GM12878 (cell line): ENCODE results near the gene SEMA3B. TPM values are rescaled to one million over a fixed set of nuclear protein-coding genes. Genes with fewer than 3 reads are reported as not detected.
A peak's percentile ranks its signal among the peaks of the same experiment; 100 is the strongest.

Experiments used
- ATAC-seq: fragments of 200-7000 bp; cut with Tn5 transposase; 3 replicates; pipeline ENCODE4 v1.9.1; 2020; ENCODE audit warnings: mild to moderate bottlenecking, moderate library complexity
- BruUV-seq: library from RNA; stranded (reverse); fragments of 400-500 nt; replicated peaks from 2 replicates; lab custom pipeline; 2021; lab: Mats Ljungman, UMichigan
- CTCF ChIA-PET: fragments of 300-600 bp; sonication (Branson Sonifier 250); formaldehyde crosslinking; extraction: SDS; loops from one replicate; lab custom pipeline; 2021; ENCODE audit warnings: inconsistent platforms; lab: Yijun Ruan, JAX
- POLR2A ChIA-PET: fragments of 350-600 bp; formaldehyde crosslinking; extraction: SDS; loops from one replicate; lab custom pipeline; 2021; ENCODE audit warnings: inconsistent platforms; lab: Charles Lee
- RAD21 ChIA-PET: fragments of 300-600 bp; sonication (Branson Sonifier 250); formaldehyde crosslinking; loops from one replicate; lab custom pipeline; 2023; ENCODE audit warnings: antibody characterized with exemption; ENCODE audit not compliant: unreplicated experiment; lab: Charles Lee
- SMC1A ChIA-PET: fragments of 300-600 bp; sonication (Branson Sonifier 250); formaldehyde crosslinking; loops from one replicate; lab custom pipeline; 2023; ENCODE audit not compliant: unreplicated experiment, uncharacterized antibody; lab: Charles Lee
- DNase-seq: peaks from one replicate; pipeline ENCODE4 v3.0.0-alpha.2; 2011; ENCODE audit warnings: low read depth, low spot score
- FAIRE-seq: peaks from 3 replicates; lab custom pipeline; 2011; peaks lifted over from hg19 to GRCh38; lab: Jason Lieb, UNC
- H2AFZ ChIP-seq: 2 replicates; pipeline ENCODE4 v1.6.0; 2011; ENCODE audit warnings: low read depth, low read length, control low read depth; ENCODE audit not compliant: control insufficient read depth
- H3K27ac ChIP-seq: 2 replicates; pipeline ENCODE4 v1.5.1; 2011; ENCODE audit warnings: control low read depth; ENCODE audit not compliant: control insufficient read depth, insufficient read depth
- H3K27me3 ChIP-seq, 2 experiments: replicated peaks in 1 of 2; 2 replicates each; pipeline versions ENCODE4 v1.6.0 to v1.6.1; 2011; ENCODE audit warnings: low read length in 1 of 2; ENCODE audit not compliant: control insufficient read depth in 2 of 2, insufficient read depth in 2 of 2
- H3K36me3 ChIP-seq, 2 experiments: 2 replicates each; pipeline ENCODE4 v1.5.1; 2011; ENCODE audit warnings: low read length in 1 of 2; ENCODE audit not compliant: control insufficient read depth in 2 of 2, insufficient read depth in 2 of 2
- H3K4me1 ChIP-seq: 2 replicates; pipeline ENCODE4 v1.6.1; 2011; ENCODE audit warnings: mild to moderate bottlenecking, low read length, moderate library complexity, mixed read lengths; ENCODE audit not compliant: control insufficient read depth, insufficient read depth
- H3K4me2 ChIP-seq: 2 replicates; pipeline ENCODE4 v1.6.0; 2011; ENCODE audit warnings: control low read depth; ENCODE audit not compliant: control insufficient read depth, insufficient read depth
- H3K4me3 ChIP-seq: fragments of 200-600 bp; sonication (generic); 2 replicates; pipeline ENCODE4 v1.5.1; 2016
- H3K79me2 ChIP-seq: 2 replicates; pipeline ENCODE4 v1.6.0; 2011; ENCODE audit warnings: low read length; ENCODE audit not compliant: control insufficient read depth, insufficient read depth
- H3K9ac ChIP-seq: 2 replicates; pipeline ENCODE4 v1.8.0; 2011; ENCODE audit warnings: low read length, control low read depth, mixed read lengths; ENCODE audit not compliant: control insufficient read depth, insufficient read depth
- H3K9me3 ChIP-seq: replicated peaks from 3 replicates; pipeline ENCODE4 v1.5.1; 2011; ENCODE audit warnings: mild to moderate bottlenecking, low read length; ENCODE audit not compliant: control insufficient read depth, insufficient read depth
- H4K20me1 ChIP-seq: 2 replicates; pipeline ENCODE4 v1.6.0; 2011; ENCODE audit not compliant: control insufficient read depth, insufficient read depth
- CBX3 ChIP-seq: fragments of 200-600 bp; sonication (generic); IDR thresholded peaks from 2 replicates; pipeline ENCODE4 v1.6.1; 2016; ENCODE audit warnings: low read depth, borderline replicate concordance
- CBX5 ChIP-seq: sonication (generic); IDR thresholded peaks from 2 replicates; pipeline ENCODE4 v1.6.1; 2016; ENCODE audit warnings: low read depth, moderate library complexity, mild to moderate bottlenecking, inconsistent platforms
- CEBPB ChIP-seq, 2 experiments: fragments of 150-350 bp in 1 of 2; IDR thresholded peaks; 2 replicates each; pipeline ENCODE4 v1.6.1; 2012 to 2014; ENCODE audit warnings: low read depth in 2 of 2, low read length in 2 of 2, borderline replicate concordance in 1 of 2, inconsistent platforms in 1 of 2
- CHD1 ChIP-seq: IDR thresholded peaks from 2 replicates; pipeline ENCODE4 v1.6.1; 2012; ENCODE audit warnings: low read depth, low read length, improper control_type of control experiment
- EED ChIP-seq: sonication (generic); IDR thresholded peaks from 2 replicates; pipeline ENCODE4 v1.6.1; 2016; ENCODE audit warnings: antibody characterized with exemption, low read depth
- EGR1 ChIP-seq, 2 experiments: IDR thresholded peaks; 1 replicate in 1 of 2; 2 replicates in 1 of 2; pipeline ENCODE4 v1.6.1; 2011 to 2012; ENCODE audit warnings: low read depth in 2 of 2, low read length in 2 of 2, borderline replicate concordance in 1 of 2, mild to moderate bottlenecking in 1 of 2, moderate library complexity in 1 of 2
- FOXK2 ChIP-seq: fragments of 450-650 bp; IDR thresholded peaks from 2 replicates; pipeline ENCODE4 v1.6.1; 2017; ENCODE audit warnings: mild to moderate bottlenecking, moderate library complexity
- GATAD2B ChIP-seq: fragments of 450-650 bp; conservative IDR thresholded peaks from 2 replicates; pipeline ENCODE4 v1.6.1; 2017; ENCODE audit warnings: low read depth, mild to moderate bottlenecking, moderate library complexity
- IRF4 ChIP-seq: IDR thresholded peaks from 2 replicates; pipeline ENCODE4 v1.6.1; 2011; ENCODE audit warnings: low read depth, low read length
- KLF5 ChIP-seq: fragments of 450-650 bp; IDR thresholded peaks from 2 replicates; pipeline ENCODE4 v1.6.1; 2014; ENCODE audit warnings: mild to moderate bottlenecking; ENCODE audit not compliant: partially characterized antibody
- NBN ChIP-seq: fragments of 450-650 bp; IDR thresholded peaks from 2 replicates; pipeline ENCODE4 v1.6.1; 2016
- NFIC ChIP-seq: IDR thresholded peaks from 2 replicates; pipeline ENCODE4 v1.6.1; 2012; ENCODE audit warnings: low read depth, mild to moderate bottlenecking, inconsistent platforms, low read length, moderate library complexity
- POU2F2 ChIP-seq: IDR thresholded peaks from 3 replicates; pipeline ENCODE4 v1.6.1; 2011; ENCODE audit warnings: low read depth, mild to moderate bottlenecking, low read length, borderline replicate concordance
- RBBP5 ChIP-seq: fragments of 200-600 bp; sonication (generic); conservative IDR thresholded peaks from 2 replicates; pipeline ENCODE4 v1.6.1; 2016
- RCOR1 ChIP-seq: conservative IDR thresholded peaks from 2 replicates; pipeline ENCODE4 v1.6.1; 2012; ENCODE audit warnings: low read depth, low read length, improper control_type of control experiment
- RELA ChIP-seq: fragments of 450-650 bp; IDR thresholded peaks from 2 replicates; pipeline ENCODE4 v1.8.0; 2014; ENCODE audit warnings: borderline replicate concordance; ENCODE audit not compliant: partially characterized antibody
- SMC3 ChIP-seq: IDR thresholded peaks from 2 replicates; pipeline ENCODE4 v1.6.1; 2011; ENCODE audit warnings: low read length, improper control_type of control experiment, borderline replicate concordance
- SPI1 ChIP-seq: IDR thresholded peaks from 2 replicates; pipeline ENCODE4 v1.6.1; 2011; ENCODE audit warnings: low read depth, mild to moderate bottlenecking, low read length, moderate library complexity, borderline replicate concordance; ENCODE audit not compliant: insufficient read depth
- SUZ12 ChIP-seq: fragments of 200-600 bp; sonication (generic); IDR thresholded peaks from one replicate; pipeline ENCODE4 v1.6.1; 2018; ENCODE audit warnings: antibody characterized with exemption, mild to moderate bottlenecking; ENCODE audit not compliant: unreplicated experiment
- ZNF207 ChIP-seq: fragments of 450-650 bp; IDR thresholded peaks from 2 replicates; pipeline ENCODE4 v1.6.1; 2014; ENCODE audit warnings: antibody characterized with exemption, mild to moderate bottlenecking, borderline replicate concordance
- ZZZ3 ChIP-seq: IDR thresholded peaks from 2 replicates; pipeline ENCODE4 v1.6.1; 2011; ENCODE audit warnings: low read depth; ENCODE audit not compliant: control insufficient read depth, insufficient read length
- WGBS: methylation state at CpG from one replicate; pipeline ENCODE4 v1.1.6; 2016; ENCODE audit warnings: low lambda C conversion rate; ENCODE audit not compliant: insufficient replicate concordance, insufficient coverage; ENCODE audit errors: missing lambda C conversion rate; 5-methylcytosine and 5-hydroxymethylcytosine counted together
- in situ Hi-C: fragments of 300-500 bp; cut with MboI; formaldehyde crosslinking; loops from 9 replicates; pipeline ENCODE4 v1.14.3; 2018; ENCODE audit warnings: mixed read lengths
- intact Hi-C: fragments of 100-400 bp; cut with micrococcal nuclease; formaldehyde crosslinking; loops from one replicate; pipeline ENCODE4 v1.14.2; 2022; ENCODE audit not compliant: unreplicated experiment
- polyA plus RNA-seq, 11 experiments: library from polyadenylated mRNA; depleted of rRNA in 4 of 11; unstranded in 6 of 11; stranded (reverse) in 5 of 11; fragments of >200 nt; fragmentation: Nextera tagmentation in 4 of 11; fragmentation: Illumina TruSeq in 1 of 11; extraction: Ambion mirVana in 4 of 11; extraction: Trizol in 1 of 11; gene quantifications; 1 replicate in 1 of 11; 2 replicates in 10 of 11; pipeline versions ENCODE4 v1.2.1 to v1.2.3, GENCODE V29; 2011 to 2016; ENCODE audit warnings: inconsistent platforms in 2 of 11, missing spikeins in 2 of 11, low read depth in 1 of 11
- total RNA-seq, 4 experiments: library from RNA; depleted of rRNA in 3 of 4; stranded (reverse); fragments of >200 nt in 3 of 4; fragmentation: Illumina TruSeq in 1 of 4; extraction: Trizol in 1 of 4; gene quantifications; 2 replicates each; pipeline versions ENCODE4 v1.2.1 to v1.2.3, GENCODE V29; 2013 to 2021
- TF ChIP-seq, protein P1 (sequence below): IDR thresholded peaks from 2 replicates; pipeline ENCODE4 v1.6.1; 2011; ENCODE audit warnings: low read depth, mild to moderate bottlenecking, low read length, moderate library complexity, borderline replicate concordance; ENCODE audit errors: extremely low read depth
- TF ChIP-seq, protein P2 (sequence below): IDR thresholded peaks from 2 replicates; pipeline ENCODE4 v1.6.1; 2012; ENCODE audit warnings: low read depth, low read length, improper control_type of control experiment

Gene SEMA3B
- total and polyA plus RNA-seq, 10 of the 15 experiments (the other 5 are each of a cell fraction or from before 2014, with no cell fraction given), result 0.06 to 0.59 (median 0.14) TPM; not detected in 2

DNA sequence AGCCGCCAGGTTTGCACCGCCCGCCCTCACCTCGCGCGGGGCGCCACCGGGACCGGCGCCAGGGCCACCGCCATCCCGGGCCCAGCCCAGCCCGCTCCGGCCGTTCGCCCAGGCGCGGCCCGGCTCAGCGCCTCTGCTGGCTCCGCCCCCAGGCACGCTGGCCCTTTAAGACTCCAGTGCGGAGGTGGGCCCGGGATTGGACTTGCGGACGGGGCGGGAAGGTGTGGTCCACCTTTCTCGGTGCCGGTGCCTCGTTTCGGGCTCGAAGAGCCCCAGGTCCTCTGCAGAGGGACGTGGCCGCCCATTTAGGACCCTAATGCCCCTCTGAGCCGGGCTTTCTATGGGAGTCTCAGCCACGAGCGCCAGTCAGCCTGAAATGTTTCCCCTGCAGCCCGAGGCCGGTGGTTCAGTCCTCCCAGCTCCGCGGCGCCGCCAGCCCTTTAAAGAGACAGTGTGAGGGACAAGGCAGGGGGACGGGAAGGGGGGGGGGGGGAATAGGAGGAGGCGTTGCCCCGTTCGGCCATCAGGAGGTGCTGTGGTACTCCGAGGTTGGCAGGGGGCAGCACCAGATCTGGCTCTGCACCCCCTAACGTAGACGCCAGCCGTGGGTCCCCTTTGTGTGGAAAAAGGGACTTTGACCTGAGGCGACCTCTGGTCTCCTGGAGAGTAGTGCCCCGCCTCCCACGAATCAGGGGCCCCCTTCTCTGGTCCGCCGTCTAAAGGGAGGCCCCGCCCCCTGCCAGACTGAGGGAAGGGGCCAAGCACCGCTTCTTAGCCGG lies 52.6 kb downstream of the SEMA3B start:
- peak overlapping the region; percentile 92 for H2AFZ ChIP-seq
- FAIRE-seq (peak; percentile 87), DNase-seq (peak; percentile 42), ATAC-seq (peak; percentile 91)
- peaks cover 5% of the 10 kb centered on the region for H3K79me2 ChIP-seq
- no peaks in the 10 kb centered on the region for H3K27me3 ChIP-seq
- no peaks in the 10 kb centered on the region for H3K9me3 ChIP-seq
- peak overlapping the region; percentile 88 for H3K27ac ChIP-seq
- ChIA-PET POLR2A (interaction anchor here (0.5 to 2.0 kb wide), 4 partner anchors 15 to 1732 kb away, joined by 3 to 12 read pairs (median 6); partner anchors contain the start of genes HYAL3 and NAA80), RAD21 (interaction anchor here (0.6 to 1.6 kb wide), 7 partner anchors 15 to 215 kb away, joined by 3 to 6 read pairs (median 3); partner anchors contain the start of genes HYAL3, IFRD2 and NAA80), SMC1A (interaction anchor here (1.2 kb wide), 1 partner anchor 16 kb away, joined by 3 read pairs; no protein-coding TSS in a partner anchor), CTCF (interaction anchor here (0.5 to 5.1 kb wide), 7 partner anchors 15 to 95 kb away, joined by 3 to 72 read pairs (median 3); partner anchors contain the start of genes HYAL3, NAA80 and RASSF1)
- intact Hi-C loops (loop anchor here (1.0 kb wide), 1 partner anchor 22 kb away; the partner anchor contains the start of genes HYAL3 and NAA80), in situ Hi-C loops (no loop called here)
- no TSS peak for BruUV-seq
- peak overlapping the region; percentile 64 for H3K4me2 ChIP-seq
- H4K20me1 ChIP-seq, result no peaks in the 10 kb centered on the region
- H3K36me3 ChIP-seq, result peaks cover 2 to 4% of the 10 kb centered on the region in 2 experiments; a peak in 2 of 4 replicates
- peak overlapping the region; percentile 83 for H3K9ac ChIP-seq
- peaks cover 22% of the 10 kb centered on the region for H3K4me1 ChIP-seq
- WGBS, result 4% methylated on average over 53 of the region's 59 CpGs
- peak overlapping the region; percentile 70 for H3K4me3 ChIP-seq
- TF ChIP-seq ZNF207, result peak; percentile 99
- TF ChIP-seq IRF4, result peak; percentile 39; the same call in 1 of the 2 replicates
- no peak for TF ChIP-seq RBBP5
- no peak for TF ChIP-seq CBX5
- TF ChIP-seq NBN, result peak; percentile 95
- TF ChIP-seq RCOR1, result no peak
- TF ChIP-seq SUZ12, result no peak
- peak; percentile 10; the same call in 1 of the 3 replicates for TF ChIP-seq POU2F2
- 0 out of 2 replicates have a peak, but pooled peaks have one; percentile 8 for TF ChIP-seq GATAD2B
- TF ChIP-seq, protein P1, sequence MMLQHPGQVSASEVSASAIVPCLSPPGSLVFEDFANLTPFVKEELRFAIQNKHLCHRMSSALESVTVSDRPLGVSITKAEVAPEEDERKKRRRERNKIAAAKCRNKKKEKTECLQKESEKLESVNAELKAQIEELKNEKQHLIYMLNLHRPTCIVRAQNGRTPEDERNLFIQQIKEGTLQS, result no peak
- peak; percentile 99 for TF ChIP-seq CHD1
- no peak for TF ChIP-seq SPI1
- no peak for TF ChIP-seq ZZZ3
- peak; percentile 99 for TF ChIP-seq FOXK2
- no peak for TF ChIP-seq SMC3
- TF ChIP-seq EGR1 (IDR thresholded peaks at IDR 0.05; ENCODE audit: borderline replicate concordance in 1 of 2, low read depth in 2 of 2, low read length in 2 of 2), result peak in 1 of 2 experiments; percentile 93; a peak in 2 of 3 replicates
- TF ChIP-seq CBX3, result no peak
- TF ChIP-seq RELA, result peak; percentile 69
- TF ChIP-seq NFIC, result no peak
- peak; percentile 100 for TF ChIP-seq KLF5
- TF ChIP-seq, protein P2, sequence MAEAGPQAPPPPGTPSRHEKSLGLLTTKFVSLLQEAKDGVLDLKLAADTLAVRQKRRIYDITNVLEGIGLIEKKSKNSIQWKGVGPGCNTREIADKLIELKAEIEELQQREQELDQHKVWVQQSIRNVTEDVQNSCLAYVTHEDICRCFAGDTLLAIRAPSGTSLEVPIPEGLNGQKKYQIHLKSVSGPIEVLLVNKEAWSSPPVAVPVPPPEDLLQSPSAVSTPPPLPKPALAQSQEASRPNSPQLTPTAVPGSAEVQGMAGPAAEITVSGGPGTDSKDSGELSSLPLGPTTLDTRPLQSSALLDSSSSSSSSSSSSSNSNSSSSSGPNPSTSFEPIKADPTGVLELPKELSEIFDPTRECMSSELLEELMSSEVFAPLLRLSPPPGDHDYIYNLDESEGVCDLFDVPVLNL, result no peak
- TF ChIP-seq CEBPB (IDR thresholded peaks at IDR 0.05; ENCODE audit: borderline replicate concordance in 1 of 2, low read depth in 2 of 2, low read length in 2 of 2), result no peak
- TF ChIP-seq EED, result no peak
